Germinal center (tissue), 1 donor: Measurements from ENCODE around the gene USHBP1.

ENCODE experiments used
- DNase-seq: peaks from one replicate; pipeline ENCODE4 v3.0.0; 2012; ENCODE audit warnings: mixed read lengths, low spot score

Gene USHBP1, protein sequence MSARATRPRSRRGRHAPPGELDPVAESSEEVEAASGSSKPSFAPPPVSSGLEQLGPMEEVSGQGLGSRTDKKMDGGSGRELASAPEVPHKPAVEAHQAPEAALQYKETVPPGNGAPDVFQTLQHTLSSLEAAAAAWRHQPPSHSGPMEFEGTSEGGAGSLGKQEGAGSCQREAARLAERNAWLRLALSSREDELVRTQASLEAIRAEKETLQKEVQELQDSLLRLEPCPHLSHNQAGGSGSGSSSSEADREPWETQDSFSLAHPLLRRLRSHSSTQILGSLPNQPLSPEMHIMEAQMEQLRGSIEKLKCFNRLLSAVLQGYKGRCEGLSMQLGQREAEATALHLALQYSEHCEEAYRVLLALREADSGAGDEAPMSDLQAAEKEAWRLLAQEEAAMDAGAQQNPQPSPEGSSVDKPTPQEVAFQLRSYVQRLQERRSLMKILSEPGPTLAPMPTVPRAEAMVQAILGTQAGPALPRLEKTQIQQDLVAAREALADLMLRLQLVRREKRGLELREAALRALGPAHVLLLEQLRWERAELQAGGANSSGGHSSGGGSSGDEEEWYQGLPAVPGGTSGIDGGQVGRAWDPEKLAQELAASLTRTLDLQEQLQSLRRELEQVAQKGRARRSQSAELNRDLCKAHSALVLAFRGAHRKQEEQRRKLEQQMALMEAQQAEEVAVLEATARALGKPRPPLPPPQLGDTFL

DNA sequence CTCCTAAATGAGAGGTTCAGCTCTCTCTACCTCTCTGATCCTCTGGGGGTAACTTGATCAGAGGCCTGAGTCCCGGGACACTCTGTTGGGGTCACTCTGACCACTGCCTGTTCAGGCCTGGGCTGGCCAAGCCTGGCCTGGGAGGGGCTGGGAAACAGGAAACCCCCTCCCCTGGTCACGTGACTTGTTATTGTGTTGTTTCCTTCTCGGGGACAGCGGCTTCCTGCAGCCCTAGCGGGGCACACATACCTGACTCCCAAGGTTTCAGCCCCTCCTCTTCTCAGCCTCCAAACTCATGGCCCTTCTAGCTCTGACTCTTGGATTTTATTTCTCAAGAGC lies at the start of gene USHBP1:
USHBP1 (minus strand) TSS at position 105 of the 339 bp plus-strand sequence. CDS start 446 bp downstream, outside the sequence.
- DNase-seq: no peak

DNA sequence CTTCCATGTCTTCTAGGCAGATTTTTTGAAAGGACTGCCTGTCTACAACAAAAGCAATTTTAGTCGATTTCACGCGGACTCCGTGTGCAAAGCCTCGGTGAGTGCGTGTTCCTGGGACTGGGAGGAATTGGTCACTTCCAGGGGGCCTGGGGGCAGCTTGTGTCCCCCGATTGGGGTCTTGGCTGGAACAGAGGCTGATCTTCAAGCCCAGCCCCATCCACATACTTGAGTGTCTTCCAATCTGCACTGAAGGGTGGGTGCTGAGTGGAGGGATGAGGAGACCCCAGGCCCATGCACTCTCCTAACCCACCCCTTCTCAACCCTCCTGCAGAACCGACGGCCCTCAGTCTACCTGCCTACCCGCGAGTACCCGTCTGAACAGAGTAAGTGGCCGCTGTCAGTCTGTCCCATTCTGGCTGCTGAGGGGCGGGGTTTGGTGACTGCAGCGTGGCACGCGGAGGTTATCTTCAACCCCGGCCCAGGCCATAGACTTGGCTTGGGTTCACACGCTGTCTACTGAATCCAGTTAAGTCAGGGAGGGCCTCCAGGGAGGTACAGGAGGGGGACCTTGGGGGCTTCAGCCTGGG lies 49.6 kb upstream of the USHBP1 start:
- DNase-seq: no peak

DNA sequence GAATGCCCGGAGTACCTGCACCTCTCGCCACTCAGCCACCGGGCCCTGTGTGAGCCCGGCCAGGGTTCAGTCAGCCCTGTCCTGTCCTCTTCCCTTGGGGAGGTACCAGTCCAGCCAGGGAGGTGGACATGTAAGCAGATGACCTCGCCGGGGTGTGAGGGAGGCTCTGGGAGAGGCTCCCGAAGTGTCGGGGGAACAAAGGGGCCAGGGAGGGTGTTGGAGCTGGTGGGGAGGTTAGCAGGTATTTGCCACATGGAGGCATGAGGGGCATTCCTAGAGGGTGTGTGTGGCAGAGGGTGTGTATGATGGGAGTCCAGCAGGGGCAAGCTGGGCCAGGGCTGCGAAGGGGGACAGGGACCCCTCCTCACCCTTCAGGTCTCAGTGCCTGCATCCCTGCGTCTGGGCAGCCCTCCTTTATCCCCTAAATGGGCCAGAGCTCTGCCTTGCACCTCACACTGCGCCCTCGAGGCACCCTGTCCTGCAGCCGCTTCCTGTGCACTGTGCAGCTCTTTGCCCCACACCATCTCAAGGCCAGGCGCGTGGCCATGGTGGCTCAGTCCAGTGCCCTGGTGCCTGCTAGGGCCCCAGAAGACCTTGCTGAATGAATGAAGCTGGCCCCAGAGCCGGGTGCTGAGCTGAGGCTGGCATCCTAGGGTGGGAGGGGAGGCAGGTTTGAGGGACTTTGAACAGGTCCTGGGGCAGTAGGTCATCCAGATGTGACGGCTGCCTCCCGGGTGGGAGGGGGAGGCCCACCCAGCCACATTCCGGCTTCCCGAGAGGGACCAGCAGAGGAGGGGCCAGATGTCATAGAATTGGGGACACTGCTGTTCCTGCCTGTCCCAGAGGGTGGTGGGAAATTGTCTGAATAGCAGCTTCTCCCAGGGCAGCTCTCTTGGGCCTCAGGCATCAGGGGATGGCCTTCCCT lies 47.9 kb upstream of the USHBP1 start:
- DNase-seq: no peak

DNA sequence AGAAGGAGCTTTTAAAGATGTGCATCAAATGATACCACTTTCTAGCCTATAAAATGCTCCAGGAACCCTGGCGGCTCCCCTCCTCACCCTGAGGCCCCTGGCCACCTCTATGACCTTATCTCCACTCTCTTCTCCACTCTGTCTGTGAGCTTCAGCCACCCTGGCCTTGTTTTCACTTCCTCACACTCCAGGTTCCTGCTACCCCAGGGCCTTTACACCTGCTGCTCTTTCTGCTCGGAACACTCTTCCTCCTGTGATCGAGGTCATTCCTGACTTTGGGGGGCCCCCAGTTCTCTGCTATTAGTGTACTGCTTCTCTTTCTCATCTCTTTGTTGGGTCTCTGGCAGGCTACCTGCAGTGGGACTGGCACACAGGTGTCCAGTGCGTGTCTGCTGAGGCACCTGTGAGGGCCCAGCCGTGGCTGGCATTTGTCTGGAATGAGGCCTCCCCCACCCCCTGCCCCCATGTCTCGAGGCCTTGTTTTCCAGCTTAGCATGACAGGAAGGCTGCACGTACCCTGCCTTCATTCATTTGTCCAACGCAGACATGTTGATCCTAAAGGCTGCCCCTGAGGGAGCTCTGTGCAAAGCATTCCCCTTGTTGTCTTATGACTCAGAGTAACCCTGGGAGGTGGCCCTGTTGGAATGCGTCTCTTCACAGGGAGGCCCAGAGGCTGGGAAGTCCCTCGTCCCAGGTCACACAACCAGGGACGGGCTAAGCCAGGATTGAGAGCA lies 47.1 kb upstream of the USHBP1 start:
- DNase-seq: no peak

DNA sequence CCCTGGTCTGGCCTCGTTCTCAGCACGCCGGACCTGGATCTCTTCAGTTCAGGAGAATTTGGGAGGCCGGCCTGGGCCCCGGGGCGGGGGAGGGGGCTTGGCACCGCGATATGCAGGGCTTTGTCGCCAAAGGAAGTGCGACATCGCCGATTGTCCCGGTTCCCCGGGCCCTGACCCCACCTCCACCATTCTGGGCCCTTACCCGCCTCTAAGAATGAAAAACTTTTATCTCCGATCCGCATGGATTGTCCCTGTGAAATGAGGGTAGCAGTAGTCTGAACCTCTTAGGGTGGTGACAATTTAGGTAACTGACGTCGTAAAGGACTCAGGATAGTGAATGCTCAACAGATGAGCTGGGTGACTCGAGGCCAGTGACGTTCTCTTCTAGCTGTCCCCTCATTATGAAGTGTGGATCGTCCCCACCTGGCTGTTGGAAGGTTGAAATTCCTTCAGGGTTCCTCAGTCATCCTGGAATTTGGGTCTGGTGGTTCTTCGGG lies 45.5 kb upstream of the USHBP1 start:
- no peak for DNase-seq

DNA sequence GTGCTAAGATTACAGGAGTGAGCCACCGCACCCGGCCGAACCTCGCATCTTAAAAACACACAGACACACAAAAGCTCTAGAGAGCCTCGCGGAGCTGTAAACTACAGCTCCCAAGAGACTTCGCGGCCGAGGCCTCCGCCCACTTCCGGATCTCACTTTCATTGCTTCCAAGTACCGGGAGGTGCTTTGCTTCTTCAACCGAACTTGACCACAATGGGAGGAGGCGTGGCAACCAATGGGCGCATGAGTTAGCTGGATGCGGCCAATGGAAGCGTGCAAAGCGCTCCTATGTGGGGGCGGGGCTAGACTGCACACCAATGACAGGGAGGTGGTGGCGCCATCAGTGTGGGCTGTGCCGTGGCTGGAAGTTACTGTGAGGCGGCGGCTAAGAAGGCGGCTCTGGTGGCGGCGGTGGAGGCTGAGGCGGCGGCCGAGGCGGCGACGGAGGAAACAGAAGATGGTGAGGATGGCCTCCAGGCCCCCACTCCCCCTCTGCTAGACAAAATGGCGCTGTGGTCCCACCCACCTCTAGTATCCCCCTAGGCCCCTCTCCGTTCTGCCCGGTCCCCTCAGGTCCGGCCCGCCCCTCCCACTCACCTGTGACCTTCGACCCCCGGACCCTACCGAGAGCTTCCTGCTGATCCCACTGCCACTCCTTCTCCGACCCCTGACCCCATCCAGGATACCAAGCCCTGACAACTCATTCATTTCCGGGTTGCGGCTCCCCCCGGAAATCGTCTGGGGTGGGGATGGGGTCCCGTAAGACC lies 44.8 kb upstream of the USHBP1 start, which contains the start of gene DDA1:
DDA1 (plus strand) TSS at position 366 of the 767 bp plus-strand sequence; CDS start at position 458, 92 bp downstream.
- DNase-seq: peak; percentile 99

DNA sequence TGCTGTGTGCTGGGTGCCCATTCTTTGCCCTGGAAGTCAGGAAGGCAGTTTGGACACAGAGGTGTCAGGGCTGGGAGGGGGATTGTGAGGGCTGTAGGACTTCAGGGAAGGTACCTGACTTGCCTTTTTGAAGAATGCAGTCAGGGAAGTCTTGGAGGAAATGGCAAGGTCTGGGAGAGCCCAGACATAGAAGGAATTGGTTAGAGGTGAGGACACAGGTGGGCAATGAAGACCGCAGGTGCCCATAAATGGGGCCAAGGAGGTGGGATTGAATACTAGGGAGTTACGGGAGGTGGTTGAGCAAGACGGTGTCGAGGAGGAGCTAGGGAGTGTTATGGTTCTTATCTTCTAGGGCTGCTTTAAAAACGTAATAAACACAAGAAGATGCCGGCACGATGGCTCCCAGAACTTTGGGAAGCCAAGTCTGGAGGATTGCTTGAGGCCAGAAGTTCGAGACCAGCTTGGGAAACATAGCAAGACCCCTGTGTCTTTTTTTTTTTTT lies 43.4 kb upstream of the USHBP1 start:
- DNase-seq: no peak

DNA sequence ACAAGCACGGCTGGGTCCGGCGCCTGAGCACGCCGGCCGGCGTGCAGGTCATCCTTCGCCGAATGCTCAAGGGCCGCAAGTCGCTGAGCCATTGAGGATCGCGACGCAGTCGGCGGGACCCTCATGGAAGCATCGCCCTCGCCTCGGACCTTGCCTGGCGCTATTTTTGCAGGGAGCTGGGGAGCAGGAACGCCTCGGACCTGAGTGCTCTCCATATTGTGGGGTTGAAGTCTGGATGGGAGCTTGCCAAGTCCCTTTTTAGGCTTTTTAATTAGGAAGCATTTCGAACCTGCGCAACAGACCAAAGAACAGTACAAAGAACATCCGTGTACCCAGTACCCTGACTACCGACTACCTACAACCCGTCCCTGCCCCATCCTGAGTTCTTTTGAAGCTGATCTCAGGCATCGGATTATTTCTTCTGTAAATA lies 41.8 kb upstream of the USHBP1 start:
- DNase-seq: no peak

DNA sequence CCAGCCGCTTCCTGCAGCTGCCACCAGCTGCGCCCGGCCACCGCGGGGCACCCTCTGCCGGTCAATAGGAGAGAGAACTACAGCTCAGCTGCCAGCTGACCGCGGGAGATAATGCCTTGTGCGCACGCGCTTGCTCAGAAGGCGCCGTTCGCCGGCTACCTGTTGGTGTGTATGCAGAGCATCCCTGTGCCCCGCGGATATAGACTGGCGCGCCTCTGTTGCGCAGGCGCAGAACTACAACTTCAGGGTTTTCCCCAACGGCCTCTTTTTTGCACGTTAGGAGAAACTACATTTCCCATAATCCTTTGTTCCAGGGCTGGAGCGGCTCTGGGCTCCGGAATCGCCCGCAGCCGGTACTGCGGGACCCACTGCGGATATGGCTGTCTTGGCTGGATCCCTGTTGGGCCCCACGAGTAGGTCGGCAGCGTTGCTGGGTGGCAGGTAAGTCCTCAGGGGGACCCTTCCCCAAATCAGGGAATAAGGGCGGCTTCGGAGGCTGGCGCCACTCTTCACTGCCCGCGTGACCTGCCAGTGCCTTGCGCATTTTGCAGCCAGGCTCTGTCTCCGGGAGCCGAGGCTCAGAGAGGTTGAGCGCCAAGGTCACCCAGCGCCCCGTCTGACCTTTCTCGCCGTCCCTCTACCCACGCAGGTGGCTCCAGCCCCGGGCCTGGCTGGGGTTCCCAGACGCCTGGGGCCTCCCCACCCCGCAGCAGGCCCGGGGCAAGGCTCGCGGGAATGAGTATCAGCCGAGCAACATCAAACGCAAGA lies 41.2 kb upstream of the USHBP1 start, which contains the start of gene MRPL34:
MRPL34 (plus strand) TSS at position 356 of the 768 bp plus-strand sequence; CDS start at position 377, 21 bp downstream.
- DNase-seq: peak; percentile 91

DNA sequence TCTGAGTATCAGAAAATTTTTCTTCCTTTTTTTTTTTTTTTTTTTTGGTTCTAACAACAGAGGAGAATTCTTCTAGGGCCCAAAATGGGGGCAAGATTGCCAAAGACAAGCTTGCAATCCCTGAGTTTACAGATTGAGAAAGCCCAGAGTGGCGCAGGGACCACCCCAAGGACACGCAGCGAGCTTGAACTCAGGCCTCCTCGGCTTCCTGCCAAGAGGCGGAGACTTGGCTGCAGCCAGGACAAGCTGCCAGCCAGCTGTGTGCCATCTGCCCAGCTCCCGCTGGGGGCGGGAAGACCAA lies 40.6 kb upstream of the USHBP1 start:
- DNase-seq: no peak

DNA sequence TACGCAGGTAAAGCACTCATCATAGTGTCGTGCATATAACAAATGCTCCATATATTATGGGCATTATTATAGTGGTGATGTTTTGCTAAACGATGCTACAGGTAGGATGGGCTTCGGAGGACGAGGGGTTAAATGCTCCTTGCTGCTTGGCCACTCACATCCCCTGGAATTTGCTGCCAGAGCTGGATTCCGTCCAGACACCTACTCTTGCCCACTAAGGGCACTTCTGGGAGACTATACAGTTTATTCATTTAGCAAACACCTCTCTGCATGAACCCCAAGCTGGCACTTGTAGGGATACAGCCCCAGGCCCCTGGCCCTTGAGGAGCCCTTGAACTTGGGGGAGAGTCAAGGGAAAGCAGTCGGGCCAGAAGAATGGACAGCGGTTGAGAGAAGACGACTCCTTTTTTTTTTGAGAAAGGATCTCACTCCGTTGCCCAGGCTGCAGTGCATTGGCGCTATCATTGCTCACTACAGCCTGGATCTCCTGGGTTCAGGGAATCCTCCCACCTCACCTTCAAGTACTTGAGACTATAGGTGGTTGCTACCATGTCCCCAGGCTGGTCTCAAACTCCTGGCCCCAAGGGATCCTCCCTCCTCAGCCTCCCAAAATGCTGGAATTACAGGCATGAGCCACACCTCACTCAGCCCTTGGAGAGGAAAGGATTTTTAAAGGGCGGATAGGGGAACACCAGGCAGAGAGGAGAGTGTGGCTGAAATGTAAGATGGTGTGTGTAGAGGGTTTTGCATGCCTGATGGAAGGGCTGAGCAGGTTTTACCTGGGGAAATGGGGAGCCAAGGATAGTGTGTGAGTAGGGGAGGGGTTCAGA lies 40.1 kb upstream of the USHBP1 start:
- DNase-seq: no peak

DNA sequence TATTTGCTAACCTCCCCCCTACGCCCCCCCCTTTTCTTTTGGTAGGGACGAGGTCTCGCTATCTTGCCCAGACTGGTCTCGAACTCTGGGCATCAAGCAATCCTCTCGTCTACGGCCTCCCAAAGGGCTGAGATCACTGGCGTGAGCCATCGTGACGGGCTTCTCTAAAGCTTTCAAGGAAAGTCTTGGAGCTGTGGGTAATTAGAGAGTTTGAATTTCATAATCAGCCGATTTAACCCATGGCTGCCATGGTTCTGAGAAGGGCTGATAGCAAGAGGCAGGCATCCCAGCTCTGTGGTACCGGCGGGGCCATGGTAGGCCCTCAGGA lies 39.4 kb upstream of the USHBP1 start:
- DNase-seq: no peak

DNA sequence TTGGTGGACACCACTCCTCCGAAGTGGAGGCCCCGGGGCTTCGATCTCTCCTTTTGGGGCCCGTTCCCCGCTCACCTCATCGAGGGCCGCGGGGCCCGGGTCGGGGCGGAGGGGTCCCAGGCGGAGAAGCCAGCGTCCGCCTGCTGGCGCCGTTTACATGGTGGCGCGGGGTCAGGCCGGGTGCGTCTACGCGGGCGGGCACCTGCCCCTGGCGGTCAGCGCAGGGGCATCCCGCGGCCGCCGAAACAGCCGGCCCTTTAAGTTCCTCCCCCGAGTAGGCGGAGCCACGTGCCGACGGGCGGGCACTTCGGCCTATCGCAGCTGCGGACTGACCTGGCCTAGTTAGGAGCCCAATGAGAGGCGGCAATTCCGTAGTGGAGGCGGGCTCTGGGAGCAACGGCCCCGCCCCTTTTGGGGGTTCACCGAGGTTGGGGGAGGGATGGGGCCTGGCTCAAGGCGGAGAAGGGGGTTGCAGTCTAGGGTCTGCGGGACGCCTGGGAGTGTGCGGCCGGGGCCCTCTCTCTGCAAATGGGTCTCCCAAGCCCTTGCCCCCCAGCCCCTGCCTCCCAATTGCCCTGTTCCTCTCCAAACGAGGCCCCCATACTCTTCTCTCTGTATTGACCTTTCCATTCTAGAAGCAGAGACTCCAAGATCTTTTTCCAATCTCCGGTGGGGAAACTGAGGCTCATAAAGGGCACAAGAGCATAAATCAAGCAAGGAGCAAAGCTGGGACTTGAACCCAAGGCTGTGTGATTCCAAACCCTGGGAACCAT lies 38.8 kb upstream of the USHBP1 start, which contains the start of gene ABHD8:
ABHD8 (minus strand) TSS at position 259 of the 773 bp plus-strand sequence. CDS start 1,809 bp downstream, outside the sequence.
- DNase-seq: peak; percentile 94

DNA sequence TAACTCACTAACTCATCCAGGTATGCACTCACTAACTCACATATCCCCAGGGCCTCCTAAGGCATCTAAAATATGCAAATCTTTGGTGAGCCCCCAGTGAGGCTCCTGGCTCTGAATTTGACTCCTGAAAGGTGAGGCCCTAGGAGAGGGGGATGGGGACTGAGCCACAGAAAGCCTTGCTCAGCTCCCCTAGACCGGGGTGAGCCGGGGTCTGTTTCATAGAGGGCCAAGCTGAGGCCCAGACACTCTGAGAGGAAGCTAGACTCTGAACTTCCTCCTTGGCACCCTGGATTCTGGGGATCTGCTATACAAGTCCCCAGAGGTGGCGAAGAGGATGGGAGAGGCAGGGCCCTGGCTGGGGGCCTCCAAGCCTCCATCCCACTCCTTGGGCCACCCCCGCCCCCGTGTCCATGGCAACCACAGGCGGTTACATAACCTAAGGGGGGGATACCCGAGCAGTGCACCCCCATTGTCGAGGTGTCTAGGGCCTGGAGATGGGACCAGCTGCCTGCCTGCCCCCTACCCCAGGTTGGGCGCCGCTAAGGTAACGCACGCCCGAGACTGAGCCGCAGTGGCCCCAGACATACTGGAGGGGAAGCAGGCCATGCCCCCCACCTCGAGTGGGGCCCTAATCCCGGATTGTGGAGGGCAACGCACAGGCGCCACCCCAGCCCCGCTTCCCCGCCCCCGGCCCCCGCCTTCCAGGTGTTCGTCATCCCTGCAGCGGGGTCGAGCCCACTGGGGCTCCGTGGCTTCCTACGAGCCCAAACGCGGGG lies 38.0 kb upstream of the USHBP1 start:
- DNase-seq: no peak

DNA sequence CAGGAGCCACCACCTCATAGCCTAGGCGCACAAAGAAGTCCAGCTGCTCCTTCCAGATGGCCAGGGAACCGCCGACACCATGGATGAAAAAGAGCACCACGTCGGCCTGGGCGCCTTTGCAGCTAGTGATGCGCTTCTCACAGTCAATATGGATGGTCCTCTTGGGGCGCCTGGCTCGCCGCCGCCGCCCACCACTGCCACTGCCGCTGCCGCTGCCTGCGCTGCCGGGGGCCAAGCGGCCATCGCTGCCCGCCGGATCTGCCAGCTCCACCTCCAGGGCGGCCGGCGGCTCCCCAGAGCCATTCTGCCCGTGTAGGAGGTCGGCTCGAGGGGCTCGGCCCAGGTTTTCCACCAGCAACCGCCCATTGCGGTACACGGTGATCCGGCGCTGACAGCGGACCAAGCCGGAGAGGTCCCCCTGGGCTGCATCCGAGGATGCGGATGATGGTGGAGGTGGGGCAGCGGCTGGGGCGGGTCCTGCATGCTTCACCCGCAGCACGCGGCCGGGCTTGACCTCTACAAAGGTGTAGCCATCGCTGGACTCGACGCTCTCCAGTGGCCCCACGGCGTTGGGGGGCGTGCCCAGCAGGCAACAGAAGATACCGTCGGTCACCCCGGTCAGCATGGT lies 36.6 kb upstream of the USHBP1 start:
- DNase-seq: no peak

DNA sequence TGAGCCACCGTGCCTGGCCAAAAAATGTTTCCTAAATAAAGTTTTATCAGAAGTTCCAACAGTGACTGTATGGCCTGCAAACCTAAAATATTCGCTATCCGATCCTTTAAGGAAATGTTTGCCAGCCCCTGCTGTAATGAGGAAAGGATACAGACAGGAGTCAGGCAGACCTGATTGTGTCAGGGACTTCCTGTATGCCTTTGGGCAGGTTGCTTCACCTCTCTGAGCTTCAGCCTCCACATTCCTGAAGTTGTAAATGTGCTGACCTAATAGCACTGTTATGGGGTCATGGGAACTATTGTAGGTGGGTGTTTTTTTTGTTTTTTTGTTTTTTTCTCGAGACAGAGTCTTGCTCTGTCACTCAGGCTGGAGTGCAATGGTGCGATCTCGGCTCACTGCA lies 32.4 kb upstream of the USHBP1 start:
- no peak for DNase-seq
